ENCODE results near the gene APOE. TPM values are rescaled to one million over a fixed set of nuclear protein-coding genes. Genes with fewer than 3 reads are reported as not detected.

Gene APOE
- total and polyA plus RNA-seq, 2 of the 13 experiments (the other 11 are each of a cell fraction or from before 2014, with no cell fraction given) = 1,328 to 1,470 TPM

DNA sequence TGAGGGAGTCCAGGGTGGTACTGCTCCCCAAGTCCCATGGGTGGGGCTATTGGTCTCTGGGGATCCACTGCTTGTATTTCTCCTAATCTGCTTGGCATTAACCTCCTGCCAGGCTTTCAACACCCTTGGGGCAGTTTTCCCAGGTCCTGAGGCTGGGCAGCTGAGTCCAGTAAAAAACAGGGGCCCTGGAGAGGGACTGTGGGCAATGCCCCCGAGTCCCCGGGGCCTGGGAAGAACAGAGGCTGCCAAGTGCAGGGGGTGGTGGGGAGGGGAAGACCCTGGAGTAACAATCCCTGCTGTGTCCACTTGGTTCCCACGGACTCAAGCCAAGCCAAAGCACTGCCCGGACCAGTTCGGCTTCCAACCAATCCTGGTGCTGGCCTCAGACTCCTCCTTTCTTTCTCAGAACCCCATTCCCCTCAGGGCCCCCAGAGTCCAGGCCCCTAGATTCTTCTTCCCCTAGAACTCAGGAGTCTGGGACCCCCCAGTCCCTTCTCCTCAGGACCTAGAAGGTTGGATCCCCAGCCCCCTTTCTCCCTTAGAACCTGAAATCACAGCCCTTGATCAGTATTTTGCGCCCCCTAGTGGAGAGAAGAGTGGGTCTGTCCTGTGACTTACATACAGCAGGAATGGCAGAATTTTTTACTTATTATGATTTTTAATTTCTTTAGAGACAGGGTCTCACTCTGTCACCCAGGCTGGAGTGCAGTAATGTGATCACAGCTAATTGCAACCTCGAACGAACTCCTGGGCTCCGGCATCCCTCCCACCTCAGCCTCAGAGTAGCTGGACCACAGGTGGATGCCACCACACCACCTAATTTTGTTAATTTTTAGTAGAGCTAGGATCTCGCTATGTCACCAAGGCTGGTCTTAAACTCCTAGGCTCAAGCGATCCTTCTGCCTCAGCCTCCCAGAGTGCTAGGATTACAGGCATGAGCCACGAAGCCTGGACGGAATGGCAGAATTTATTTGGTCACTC lies 45.9 kb downstream of the APOE start (continued):
- TF ChIP-seq, protein P1, sequence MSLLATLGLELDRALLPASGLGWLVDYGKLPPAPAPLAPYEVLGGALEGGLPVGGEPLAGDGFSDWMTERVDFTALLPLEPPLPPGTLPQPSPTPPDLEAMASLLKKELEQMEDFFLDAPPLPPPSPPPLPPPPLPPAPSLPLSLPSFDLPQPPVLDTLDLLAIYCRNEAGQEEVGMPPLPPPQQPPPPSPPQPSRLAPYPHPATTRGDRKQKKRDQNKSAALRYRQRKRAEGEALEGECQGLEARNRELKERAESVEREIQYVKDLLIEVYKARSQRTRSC (CRISPR knock-in tag; IDR thresholded peaks at IDR 0.05; ENCODE audit: low read depth) = no peak
- TF ChIP-seq, protein P2, sequence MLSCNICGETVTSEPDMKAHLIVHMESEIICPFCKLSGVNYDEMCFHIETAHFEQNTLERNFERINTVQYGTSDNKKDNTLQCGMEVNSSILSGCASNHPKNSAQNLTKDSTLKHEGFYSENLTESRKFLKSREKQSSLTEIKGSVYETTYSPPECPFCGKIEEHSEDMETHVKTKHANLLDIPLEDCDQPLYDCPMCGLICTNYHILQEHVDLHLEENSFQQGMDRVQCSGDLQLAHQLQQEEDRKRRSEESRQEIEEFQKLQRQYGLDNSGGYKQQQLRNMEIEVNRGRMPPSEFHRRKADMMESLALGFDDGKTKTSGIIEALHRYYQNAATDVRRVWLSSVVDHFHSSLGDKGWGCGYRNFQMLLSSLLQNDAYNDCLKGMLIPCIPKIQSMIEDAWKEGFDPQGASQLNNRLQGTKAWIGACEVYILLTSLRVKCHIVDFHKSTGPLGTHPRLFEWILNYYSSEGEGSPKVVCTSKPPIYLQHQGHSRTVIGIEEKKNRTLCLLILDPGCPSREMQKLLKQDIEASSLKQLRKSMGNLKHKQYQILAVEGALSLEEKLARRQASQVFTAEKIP (CRISPR knock-in tag; IDR thresholded peaks at IDR 0.05; ENCODE audit: borderline replicate concordance) = no peak
- TF ChIP-seq ZNF33B (CRISPR knock-in tag; IDR thresholded peaks at IDR 0.05) (0 out of 2 replicates have a peak, but pooled peaks have one; percentile 69), PHF8 (CRISPR knock-in tag; IDR thresholded peaks at IDR 0.05) (no peak), EEA1 (CRISPR knock-in tag; IDR thresholded peaks at IDR 0.05; ENCODE audit: borderline replicate concordance) (no peak), NFATC3 (CRISPR knock-in tag; IDR thresholded peaks at IDR 0.05) (no peak), ZNF570 (CRISPR knock-in tag; IDR thresholded peaks at IDR 0.05; ENCODE audit: borderline replicate concordance) (no peak), KMT2B (CRISPR knock-in tag; IDR thresholded peaks at IDR 0.05) (0 out of 2 replicates have a peak, but pooled peaks have one; percentile 19), ZNF468 (CRISPR knock-in tag; IDR thresholded peaks at IDR 0.05) (no peak), ZNF501 (CRISPR knock-in tag; IDR thresholded peaks at IDR 0.05) (no peak; the same call in none of the 2 replicates), SMC3 (IDR thresholded peaks at IDR 0.05; ENCODE audit: low read length) (peak; percentile 93), ZNF121 (CRISPR knock-in tag; IDR thresholded peaks at IDR 0.05) (no peak), ZNF143 (CRISPR knock-in tag; IDR thresholded peaks at IDR 0.05) (no peak), CAMTA2 (CRISPR knock-in tag; IDR thresholded peaks at IDR 0.05; ENCODE audit: borderline replicate concordance) (no peak)
- TF ChIP-seq, protein P3, sequence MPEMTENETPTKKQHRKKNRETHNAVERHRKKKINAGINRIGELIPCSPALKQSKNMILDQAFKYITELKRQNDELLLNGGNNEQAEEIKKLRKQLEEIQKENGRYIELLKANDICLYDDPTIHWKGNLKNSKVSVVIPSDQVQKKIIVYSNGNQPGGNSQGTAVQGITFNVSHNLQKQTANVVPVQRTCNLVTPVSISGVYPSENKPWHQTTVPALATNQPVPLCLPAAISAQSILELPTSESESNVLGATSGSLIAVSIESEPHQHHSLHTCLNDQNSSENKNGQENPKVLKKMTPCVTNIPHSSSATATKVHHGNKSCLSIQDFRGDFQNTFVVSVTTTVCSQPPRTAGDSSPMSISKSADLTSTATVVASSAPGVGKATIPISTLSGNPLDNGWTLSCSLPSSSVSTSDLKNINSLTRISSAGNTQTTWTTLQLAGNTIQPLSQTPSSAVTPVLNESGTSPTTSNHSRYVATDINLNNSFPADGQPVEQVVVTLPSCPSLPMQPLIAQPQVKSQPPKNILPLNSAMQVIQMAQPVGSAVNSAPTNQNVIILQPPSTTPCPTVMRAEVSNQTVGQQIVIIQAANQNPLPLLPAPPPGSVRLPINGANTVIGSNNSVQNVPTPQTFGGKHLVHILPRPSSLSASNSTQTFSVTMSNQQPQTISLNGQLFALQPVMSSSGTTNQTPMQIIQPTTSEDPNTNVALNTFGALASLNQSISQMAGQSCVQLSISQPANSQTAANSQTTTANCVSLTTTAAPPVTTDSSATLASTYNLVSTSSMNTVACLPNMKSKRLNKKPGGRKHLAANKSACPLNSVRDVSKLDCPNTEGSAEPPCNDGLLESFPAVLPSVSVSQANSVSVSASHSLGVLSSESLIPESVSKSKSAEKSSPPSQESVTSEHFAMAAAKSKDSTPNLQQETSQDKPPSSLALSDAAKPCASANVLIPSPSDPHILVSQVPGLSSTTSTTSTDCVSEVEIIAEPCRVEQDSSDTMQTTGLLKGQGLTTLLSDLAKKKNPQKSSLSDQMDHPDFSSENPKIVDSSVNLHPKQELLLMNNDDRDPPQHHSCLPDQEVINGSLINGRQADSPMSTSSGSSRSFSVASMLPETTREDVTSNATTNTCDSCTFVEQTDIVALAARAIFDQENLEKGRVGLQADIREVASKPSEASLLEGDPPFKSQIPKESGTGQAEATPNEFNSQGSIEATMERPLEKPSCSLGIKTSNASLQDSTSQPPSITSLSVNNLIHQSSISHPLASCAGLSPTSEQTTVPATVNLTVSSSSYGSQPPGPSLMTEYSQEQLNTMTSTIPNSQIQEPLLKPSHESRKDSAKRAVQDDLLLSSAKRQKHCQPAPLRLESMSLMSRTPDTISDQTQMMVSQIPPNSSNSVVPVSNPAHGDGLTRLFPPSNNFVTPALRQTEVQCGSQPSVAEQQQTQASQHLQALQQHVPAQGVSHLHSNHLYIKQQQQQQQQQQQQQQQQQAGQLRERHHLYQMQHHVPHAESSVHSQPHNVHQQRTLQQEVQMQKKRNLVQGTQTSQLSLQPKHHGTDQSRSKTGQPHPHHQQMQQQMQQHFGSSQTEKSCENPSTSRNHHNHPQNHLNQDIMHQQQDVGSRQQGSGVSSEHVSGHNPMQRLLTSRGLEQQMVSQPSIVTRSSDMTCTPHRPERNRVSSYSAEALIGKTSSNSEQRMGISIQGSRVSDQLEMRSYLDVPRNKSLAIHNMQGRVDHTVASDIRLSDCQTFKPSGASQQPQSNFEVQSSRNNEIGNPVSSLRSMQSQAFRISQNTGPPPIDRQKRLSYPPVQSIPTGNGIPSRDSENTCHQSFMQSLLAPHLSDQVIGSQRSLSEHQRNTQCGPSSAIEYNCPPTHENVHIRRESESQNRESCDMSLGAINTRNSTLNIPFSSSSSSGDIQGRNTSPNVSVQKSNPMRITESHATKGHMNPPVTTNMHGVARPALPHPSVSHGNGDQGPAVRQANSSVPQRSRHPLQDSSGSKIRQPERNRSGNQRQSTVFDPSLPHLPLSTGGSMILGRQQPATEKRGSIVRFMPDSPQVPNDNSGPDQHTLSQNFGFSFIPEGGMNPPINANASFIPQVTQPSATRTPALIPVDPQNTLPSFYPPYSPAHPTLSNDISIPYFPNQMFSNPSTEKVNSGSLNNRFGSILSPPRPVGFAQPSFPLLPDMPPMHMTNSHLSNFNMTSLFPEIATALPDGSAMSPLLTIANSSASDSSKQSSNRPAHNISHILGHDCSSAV (CRISPR knock-in tag; IDR thresholded peaks at IDR 0.05; ENCODE audit: borderline replicate concordance) = no peak
- TF ChIP-seq, protein P4, sequence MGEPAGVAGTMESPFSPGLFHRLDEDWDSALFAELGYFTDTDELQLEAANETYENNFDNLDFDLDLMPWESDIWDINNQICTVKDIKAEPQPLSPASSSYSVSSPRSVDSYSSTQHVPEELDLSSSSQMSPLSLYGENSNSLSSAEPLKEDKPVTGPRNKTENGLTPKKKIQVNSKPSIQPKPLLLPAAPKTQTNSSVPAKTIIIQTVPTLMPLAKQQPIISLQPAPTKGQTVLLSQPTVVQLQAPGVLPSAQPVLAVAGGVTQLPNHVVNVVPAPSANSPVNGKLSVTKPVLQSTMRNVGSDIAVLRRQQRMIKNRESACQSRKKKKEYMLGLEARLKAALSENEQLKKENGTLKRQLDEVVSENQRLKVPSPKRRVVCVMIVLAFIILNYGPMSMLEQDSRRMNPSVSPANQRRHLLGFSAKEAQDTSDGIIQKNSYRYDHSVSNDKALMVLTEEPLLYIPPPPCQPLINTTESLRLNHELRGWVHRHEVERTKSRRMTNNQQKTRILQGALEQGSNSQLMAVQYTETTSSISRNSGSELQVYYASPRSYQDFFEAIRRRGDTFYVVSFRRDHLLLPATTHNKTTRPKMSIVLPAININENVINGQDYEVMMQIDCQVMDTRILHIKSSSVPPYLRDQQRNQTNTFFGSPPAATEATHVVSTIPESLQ (CRISPR knock-in tag; conservative IDR thresholded peaks at IDR 0.05) = no peak

All from HepG2 (cell line).